GM08714 (cell line): ENCODE data around the gene FAM3B.

Experiments used
- H3K4me3 ChIP-seq: fragments of 200-500 bp; sonication (Bioruptor generic); 2 replicates; pipeline ENCODE4 v1.5.1; 2014; ENCODE audit warnings: mild to moderate bottlenecking, low read length, inconsistent platforms
- ZNF274 ChIP-seq: IDR thresholded peaks from 2 replicates; pipeline ENCODE4 v1.6.1; 2012; ENCODE audit warnings: mild to moderate bottlenecking, low read depth, low read length

Gene FAM3B

GRCh38 chr21:41398251-41398650, 81.7 kb downstream of the FAM3B start:
- H3K4me3 ChIP-seq: no peak overlapping the region
- TF ChIP-seq ZNF274: no peak

GRCh38 chr21:41398831-41399230, 82.2 kb downstream of the FAM3B start:
- H3K4me3 ChIP-seq: no peak overlapping the region
- no peak for TF ChIP-seq ZNF274

GRCh38 chr21:41399246-41399800, 82.7 kb downstream of the FAM3B start:
- no peak overlapping the region for H3K4me3 ChIP-seq
- TF ChIP-seq ZNF274: no peak

GRCh38 chr21:41402231-41402630, 85.6 kb downstream of the FAM3B start:
- H3K4me3 ChIP-seq: no peak overlapping the region
- TF ChIP-seq ZNF274: no peak

- TF ChIP-seq ZNF274: no peak
- H3K4me3 ChIP-seq: no peak overlapping the region
Observed at GRCh38 chr21:41402796-41403195, 86.2 kb downstream of the FAM3B start.

GRCh38 chr21:41403331-41403730, 86.7 kb downstream of the FAM3B start:
- no peak overlapping the region for H3K4me3 ChIP-seq
- TF ChIP-seq ZNF274: no peak

- no peak for TF ChIP-seq ZNF274
- H3K4me3 ChIP-seq: no peak overlapping the region
Observed at GRCh38 chr21:41403966-41404365, 87.4 kb downstream of the FAM3B start.

- TF ChIP-seq ZNF274: no peak
- no peak overlapping the region for H3K4me3 ChIP-seq
Observed at GRCh38 chr21:41405321-41405720, 88.7 kb downstream of the FAM3B start.

GRCh38 chr21:41406340-41406739, 89.7 kb downstream of the FAM3B start:
- H3K4me3 ChIP-seq: no peak overlapping the region
- TF ChIP-seq ZNF274: no peak
